GM12878 (cell line): ENCODE data around the gene CACNA2D1. TPM values are rescaled to one million over a fixed set of nuclear protein-coding genes. Genes with fewer than 3 reads are reported as not detected.
A peak's percentile ranks its signal among the peaks of the same experiment; 100 is the strongest.

Experiments
- ATAC-seq: fragments of 200-7000 bp; cut with Tn5 transposase; 3 replicates; pipeline ENCODE4 v1.9.1; 2020; ENCODE audit warnings: mild to moderate bottlenecking, moderate library complexity
- BruUV-seq: library from RNA; stranded (reverse); fragments of 400-500 nt; replicated peaks from 2 replicates; lab custom pipeline; 2021; lab: Mats Ljungman, UMichigan
- CTCF ChIA-PET: fragments of 300-600 bp; sonication (Branson Sonifier 250); formaldehyde crosslinking; extraction: SDS; loops from one replicate; lab custom pipeline; 2021; ENCODE audit warnings: inconsistent platforms; lab: Yijun Ruan, JAX
- POLR2A ChIA-PET: fragments of 350-600 bp; formaldehyde crosslinking; extraction: SDS; loops from one replicate; lab custom pipeline; 2021; ENCODE audit warnings: inconsistent platforms; lab: Charles Lee
- RAD21 ChIA-PET: fragments of 300-600 bp; sonication (Branson Sonifier 250); formaldehyde crosslinking; loops from one replicate; lab custom pipeline; 2023; ENCODE audit warnings: antibody characterized with exemption; ENCODE audit not compliant: unreplicated experiment; lab: Charles Lee
- SMC1A ChIA-PET: fragments of 300-600 bp; sonication (Branson Sonifier 250); formaldehyde crosslinking; loops from one replicate; lab custom pipeline; 2023; ENCODE audit not compliant: unreplicated experiment, uncharacterized antibody; lab: Charles Lee
- DNase-seq: peaks from one replicate; pipeline ENCODE4 v3.0.0-alpha.2; 2011; ENCODE audit warnings: low read depth, low spot score
- FAIRE-seq: peaks from 3 replicates; lab custom pipeline; 2011; peaks lifted over from hg19 to GRCh38; lab: Jason Lieb, UNC
- H2AFZ ChIP-seq: 2 replicates; pipeline ENCODE4 v1.6.0; 2011; ENCODE audit warnings: low read depth, low read length, control low read depth; ENCODE audit not compliant: control insufficient read depth
- H3K27ac ChIP-seq: 2 replicates; pipeline ENCODE4 v1.5.1; 2011; ENCODE audit warnings: control low read depth; ENCODE audit not compliant: control insufficient read depth, insufficient read depth
- H3K27me3 ChIP-seq, 2 experiments: replicated peaks in 1 of 2; 2 replicates each; pipeline versions ENCODE4 v1.6.0 to v1.6.1; 2011; ENCODE audit warnings: low read length in 1 of 2; ENCODE audit not compliant: control insufficient read depth in 2 of 2, insufficient read depth in 2 of 2
- H3K36me3 ChIP-seq, 2 experiments: 2 replicates each; pipeline ENCODE4 v1.5.1; 2011; ENCODE audit warnings: low read length in 1 of 2; ENCODE audit not compliant: control insufficient read depth in 2 of 2, insufficient read depth in 2 of 2
- H3K4me1 ChIP-seq: 2 replicates; pipeline ENCODE4 v1.6.1; 2011; ENCODE audit warnings: mild to moderate bottlenecking, low read length, moderate library complexity, mixed read lengths; ENCODE audit not compliant: control insufficient read depth, insufficient read depth
- H3K4me2 ChIP-seq: 2 replicates; pipeline ENCODE4 v1.6.0; 2011; ENCODE audit warnings: control low read depth; ENCODE audit not compliant: control insufficient read depth, insufficient read depth
- H3K4me3 ChIP-seq: fragments of 200-600 bp; sonication (generic); 2 replicates; pipeline ENCODE4 v1.5.1; 2016
- H3K79me2 ChIP-seq: 2 replicates; pipeline ENCODE4 v1.6.0; 2011; ENCODE audit warnings: low read length; ENCODE audit not compliant: control insufficient read depth, insufficient read depth
- H3K9ac ChIP-seq: 2 replicates; pipeline ENCODE4 v1.8.0; 2011; ENCODE audit warnings: low read length, control low read depth, mixed read lengths; ENCODE audit not compliant: control insufficient read depth, insufficient read depth
- H3K9me3 ChIP-seq: replicated peaks from 3 replicates; pipeline ENCODE4 v1.5.1; 2011; ENCODE audit warnings: mild to moderate bottlenecking, low read length; ENCODE audit not compliant: control insufficient read depth, insufficient read depth
- H4K20me1 ChIP-seq: 2 replicates; pipeline ENCODE4 v1.6.0; 2011; ENCODE audit not compliant: control insufficient read depth, insufficient read depth
- ATF7 ChIP-seq: fragments of 450-650 bp; IDR thresholded peaks from 2 replicates; pipeline ENCODE4 v1.6.1; 2016; ENCODE audit warnings: low read depth, mild to moderate bottlenecking
- CHD1 ChIP-seq: IDR thresholded peaks from 2 replicates; pipeline ENCODE4 v1.6.1; 2012; ENCODE audit warnings: low read depth, low read length, improper control_type of control experiment
- CREB1 ChIP-seq: IDR thresholded peaks from 2 replicates; pipeline ENCODE4 v1.6.1; 2012; ENCODE audit warnings: low read depth, mild to moderate bottlenecking, inconsistent platforms
- GABPA ChIP-seq: IDR thresholded peaks from 2 replicates; pipeline ENCODE4 v1.6.1; 2014; ENCODE audit warnings: antibody characterized with exemption, low read depth, mild to moderate bottlenecking, inconsistent platforms
- GATAD2B ChIP-seq: fragments of 450-650 bp; conservative IDR thresholded peaks from 2 replicates; pipeline ENCODE4 v1.6.1; 2017; ENCODE audit warnings: low read depth, mild to moderate bottlenecking, moderate library complexity
- MEF2A ChIP-seq: IDR thresholded peaks from 2 replicates; pipeline ENCODE4 v1.6.1; 2011; ENCODE audit warnings: low read depth, mild to moderate bottlenecking, low read length, moderate library complexity; ENCODE audit not compliant: insufficient read depth
- MYC ChIP-seq: IDR thresholded peaks from 2 replicates; pipeline ENCODE4 v1.6.1; 2011; ENCODE audit warnings: mild to moderate bottlenecking, low read length, moderate library complexity, inconsistent platforms; ENCODE audit not compliant: insufficient read depth, insufficient replicate concordance, insufficient read length, severe bottlenecking
- NFXL1 ChIP-seq: fragments of 450-650 bp; IDR thresholded peaks from 2 replicates; pipeline ENCODE4 v1.6.1; 2017; ENCODE audit warnings: antibody characterized with exemption, mild to moderate bottlenecking, borderline replicate concordance
- RCOR1 ChIP-seq: conservative IDR thresholded peaks from 2 replicates; pipeline ENCODE4 v1.6.1; 2012; ENCODE audit warnings: low read depth, low read length, improper control_type of control experiment
- RELA ChIP-seq: fragments of 450-650 bp; IDR thresholded peaks from 2 replicates; pipeline ENCODE4 v1.8.0; 2014; ENCODE audit warnings: borderline replicate concordance; ENCODE audit not compliant: partially characterized antibody
- TCF12 ChIP-seq: IDR thresholded peaks from 2 replicates; pipeline ENCODE4 v1.6.1; 2011; ENCODE audit warnings: low read depth, mild to moderate bottlenecking, low read length
- ZBED1 ChIP-seq: IDR thresholded peaks from 2 replicates; pipeline ENCODE4 v1.6.1; 2016; ENCODE audit warnings: borderline replicate concordance
- ZNF384 ChIP-seq: IDR thresholded peaks from 2 replicates; pipeline ENCODE4 v1.6.1; 2012; ENCODE audit warnings: low read depth, mild to moderate bottlenecking, low read length, improper control_type of control experiment, borderline replicate concordance
- ZSCAN29 ChIP-seq: fragments of 450-650 bp; IDR thresholded peaks from 2 replicates; pipeline ENCODE4 v1.6.1; 2017; ENCODE audit warnings: mild to moderate bottlenecking, moderate library complexity
- WGBS: methylation state at CpG from one replicate; pipeline ENCODE4 v1.1.6; 2016; ENCODE audit warnings: low lambda C conversion rate; ENCODE audit not compliant: insufficient replicate concordance, insufficient coverage; ENCODE audit errors: missing lambda C conversion rate; 5-methylcytosine and 5-hydroxymethylcytosine counted together
- in situ Hi-C: fragments of 300-500 bp; cut with MboI; formaldehyde crosslinking; loops from 9 replicates; pipeline ENCODE4 v1.14.3; 2018; ENCODE audit warnings: mixed read lengths
- intact Hi-C: fragments of 100-400 bp; cut with micrococcal nuclease; formaldehyde crosslinking; loops from one replicate; pipeline ENCODE4 v1.14.2; 2022; ENCODE audit not compliant: unreplicated experiment
- polyA plus RNA-seq, 11 experiments: library from polyadenylated mRNA; depleted of rRNA in 4 of 11; unstranded in 6 of 11; stranded (reverse) in 5 of 11; fragments of >200 nt; fragmentation: Nextera tagmentation in 4 of 11; fragmentation: Illumina TruSeq in 1 of 11; extraction: Ambion mirVana in 4 of 11; extraction: Trizol in 1 of 11; gene quantifications; 1 replicate in 1 of 11; 2 replicates in 10 of 11; pipeline versions ENCODE4 v1.2.1 to v1.2.3, GENCODE V29; 2011 to 2016; ENCODE audit warnings: inconsistent platforms in 2 of 11, missing spikeins in 2 of 11, low read depth in 1 of 11
- total RNA-seq, 4 experiments: library from RNA; depleted of rRNA in 3 of 4; stranded (reverse); fragments of >200 nt in 3 of 4; fragmentation: Illumina TruSeq in 1 of 4; extraction: Trizol in 1 of 4; gene quantifications; 2 replicates each; pipeline versions ENCODE4 v1.2.1 to v1.2.3, GENCODE V29; 2013 to 2021
- TF ChIP-seq, protein P1 (sequence below): fragments of 450-650 bp; IDR thresholded peaks from 2 replicates; pipeline ENCODE4 v1.6.1; 2017; ENCODE audit warnings: mild to moderate bottlenecking
- TF ChIP-seq, protein P2 (sequence below): IDR thresholded peaks from 2 replicates; pipeline ENCODE4 v1.6.1; 2012; ENCODE audit warnings: low read depth, low read length, improper control_type of control experiment

The CACNA2D1 gene
- total and polyA plus RNA-seq, 10 of the 15 experiments (the other 5 are each of a cell fraction or from before 2014, with no cell fraction given) = 0.14 to 14.8 (median 0.97) TPM

DNA sequence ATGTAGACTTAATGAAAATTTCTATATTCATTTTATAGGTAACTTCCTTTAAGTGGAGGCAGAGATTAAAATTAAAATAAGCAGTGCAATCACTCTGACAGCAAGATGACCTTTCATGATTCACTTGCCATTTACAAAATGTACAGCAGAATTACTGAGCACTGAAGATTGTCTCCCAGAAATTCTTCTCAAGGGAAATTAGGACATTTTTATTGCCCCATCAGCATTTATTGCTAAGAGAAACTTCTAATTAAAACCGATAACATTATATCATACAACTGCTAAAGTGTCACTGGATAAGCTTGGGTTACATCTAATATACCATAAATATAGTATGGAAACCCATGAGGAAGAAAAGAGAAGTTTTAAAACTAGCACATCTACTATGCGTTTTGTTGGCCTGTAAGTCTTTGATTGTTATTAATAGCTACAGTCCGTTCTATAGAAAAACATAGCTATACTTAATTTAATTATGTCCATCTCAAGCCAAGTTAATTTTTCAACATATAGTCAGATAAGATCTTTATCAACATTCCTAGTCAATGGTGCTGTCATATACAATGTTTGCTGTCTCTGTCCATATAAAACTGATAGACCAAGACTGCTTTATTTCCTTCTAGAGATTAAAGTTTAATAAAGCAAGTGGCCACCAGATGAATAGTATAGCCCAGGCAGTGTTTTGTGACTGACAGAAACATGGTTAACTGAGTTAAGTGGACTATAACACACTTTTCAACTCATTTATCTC lies 456.7 kb downstream of the CACNA2D1 start (continued):
- TF ChIP-seq TCF12 = no peak
- TF ChIP-seq GABPA = no peak
- no peak for TF ChIP-seq MYC
- TF ChIP-seq NFXL1 = no peak
- TF ChIP-seq, protein P1, sequence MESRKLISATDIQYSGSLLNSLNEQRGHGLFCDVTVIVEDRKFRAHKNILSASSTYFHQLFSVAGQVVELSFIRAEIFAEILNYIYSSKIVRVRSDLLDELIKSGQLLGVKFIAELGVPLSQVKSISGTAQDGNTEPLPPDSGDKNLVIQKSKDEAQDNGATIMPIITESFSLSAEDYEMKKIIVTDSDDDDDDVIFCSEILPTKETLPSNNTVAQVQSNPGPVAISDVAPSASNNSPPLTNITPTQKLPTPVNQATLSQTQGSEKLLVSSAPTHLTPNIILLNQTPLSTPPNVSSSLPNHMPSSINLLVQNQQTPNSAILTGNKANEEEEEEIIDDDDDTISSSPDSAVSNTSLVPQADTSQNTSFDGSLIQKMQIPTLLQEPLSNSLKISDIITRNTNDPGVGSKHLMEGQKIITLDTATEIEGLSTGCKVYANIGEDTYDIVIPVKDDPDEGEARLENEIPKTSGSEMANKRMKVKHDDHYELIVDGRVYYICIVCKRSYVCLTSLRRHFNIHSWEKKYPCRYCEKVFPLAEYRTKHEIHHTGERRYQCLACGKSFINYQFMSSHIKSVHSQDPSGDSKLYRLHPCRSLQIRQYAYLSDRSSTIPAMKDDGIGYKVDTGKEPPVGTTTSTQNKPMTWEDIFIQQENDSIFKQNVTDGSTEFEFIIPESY = no peak
- TF ChIP-seq RCOR1 = no peak
- TF ChIP-seq RELA = no peak
- no peak for TF ChIP-seq GATAD2B

DNA sequence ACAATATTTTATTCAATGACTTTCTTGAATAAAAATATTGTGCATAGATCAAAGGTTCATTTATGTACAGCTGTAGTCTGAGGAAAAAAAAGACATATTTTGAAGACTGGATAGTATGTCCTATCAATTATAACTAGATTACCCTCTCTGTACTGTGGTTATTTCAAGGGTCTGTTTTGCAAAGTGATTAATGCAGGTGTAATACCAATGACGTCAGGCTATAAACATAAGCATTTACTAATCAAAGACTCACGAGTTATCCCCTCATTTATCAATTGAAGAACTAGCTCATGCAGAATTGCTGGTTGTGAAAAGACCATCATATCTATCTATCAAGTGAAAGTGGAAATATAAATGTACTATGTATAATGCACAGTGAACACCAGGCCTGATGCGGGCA lies 460.2 kb downstream of the CACNA2D1 start:
- WGBS = 5% methylated on average over 3 of the region's 3 CpGs
- FAIRE-seq = no peak
- Histone ChIP-seq H3K79me2 (no peaks in the 10 kb centered on the region), H3K4me1 (no peaks in the 10 kb centered on the region), H3K27ac (no peak overlapping the region), H3K27me3 (no peaks in the 10 kb centered on the region), H3K36me3 (no peaks in the 10 kb centered on the region), H2AFZ (no peak overlapping the region), H3K4me2 (no peak overlapping the region), H4K20me1 (no peaks in the 10 kb centered on the region), H3K4me3 (no peak overlapping the region), H3K9ac (no peak overlapping the region), H3K9me3 (no peaks in the 10 kb centered on the region)
- RAD21 ChIA-PET = interaction anchor here (0.6 to 0.7 kb wide), 2 partner anchors 482 to 505 kb away, joined by 3 read pairs; no protein-coding TSS in a partner anchor
- no peak for ATAC-seq
- intact Hi-C loops (no loop called here), in situ Hi-C loops (no loop called here)
- SMC1A ChIA-PET = interaction anchor here (0.6 to 1.2 kb wide), 3 partner anchors 11 to 625 kb away, joined by 3 to 4 read pairs (median 3); no protein-coding TSS in a partner anchor
- DNase-seq = no peak
- CTCF ChIA-PET = interaction anchor here (0.8 kb wide), 1 partner anchor 33 kb away, joined by 3 read pairs; no protein-coding TSS in a partner anchor
- TF ChIP-seq ZSCAN29 = no peak
- TF ChIP-seq CHD1 = no peak
- no peak for TF ChIP-seq ZNF384
- TF ChIP-seq MEF2A = no peak
- no peak for TF ChIP-seq CREB1
- TF ChIP-seq, protein P2, sequence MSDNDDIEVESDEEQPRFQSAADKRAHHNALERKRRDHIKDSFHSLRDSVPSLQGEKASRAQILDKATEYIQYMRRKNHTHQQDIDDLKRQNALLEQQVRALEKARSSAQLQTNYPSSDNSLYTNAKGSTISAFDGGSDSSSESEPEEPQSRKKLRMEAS = no peak
- TF ChIP-seq ZBED1 = no peak
- TF ChIP-seq ATF7 = peak; percentile 58
- POLR2A ChIA-PET = no interaction called here
- BruUV-seq = no TSS peak
